Left lung (tissue), 10 donors: ENCODE data around the gene RNF6. TPM values are rescaled to one million over a fixed set of nuclear protein-coding genes. Genes with fewer than 3 reads are reported as not detected.

ENCODE experiments used
- ATAC-seq: fragments of 200-7000 bp; cut with Tn5 transposase; one replicate; pipeline ENCODE4 v1.9.1; 2020; ENCODE audit warnings: moderate library complexity
- DNase-seq, 4 donors: peaks; one replicate each; pipeline ENCODE4 v3.0.0-alpha.2; 2013 to 2020
- H3K27ac ChIP-seq, 2 donors: fragments of 200-600 bp; sonication (generic) in 1 of 2; one replicate each; pipeline versions ENCODE4 v1.5.0 to v1.8.0; 2020 to 2021
- H3K27me3 ChIP-seq, 2 donors: fragments of 200-600 bp; sonication (generic) in 1 of 2; one replicate each; pipeline versions ENCODE4 v1.5.0 to v1.8.0; 2020 to 2021
- H3K36me3 ChIP-seq, 2 donors: fragments of 200-600 bp; sonication (generic) in 1 of 2; one replicate each; pipeline versions ENCODE4 v1.5.0 to v1.8.0; 2020 to 2021
- H3K4me1 ChIP-seq, 2 donors: fragments of 200-600 bp; one replicate each; pipeline ENCODE4 v1.8.0; 2021
- H3K4me3 ChIP-seq, 2 donors: fragments of 200-600 bp; sonication (generic) in 1 of 2; one replicate each; pipeline versions ENCODE4 v1.5.0 to v1.8.0; 2020 to 2021; ENCODE audit warnings: mild to moderate bottlenecking in 1 of 2
- H3K9me3 ChIP-seq, 2 donors: fragments of 200-600 bp; sonication (generic) in 1 of 2; one replicate each; pipeline versions ENCODE4 v1.5.0 to v1.8.0; 2020 to 2021
- CTCF ChIP-seq, 2 donors: fragments of 200-600 bp; sonication (generic) in 1 of 2; IDR thresholded peaks; one replicate each; pipeline versions ENCODE4 v1.5.0 to v1.8.0; 2021; ENCODE audit warnings: antibody characterized with exemption in 2 of 2
- intact Hi-C, 2 donors: fragments of 100-400 bp; cut with DNase I; formaldehyde crosslinking; loops; one replicate each; pipeline versions ENCODE4 v1.11.2 to v1.14.2; 2022
- polyA plus RNA-seq, 6 donors: library from polyadenylated mRNA; unstranded; fragments of 120-200 nt; gene quantifications; one replicate each; pipeline ENCODE4 v1.2.1, GENCODE V29; 2013; ENCODE audit not compliant: insufficient read length in 6 of 6
- total RNA-seq, 2 donors: library from RNA; stranded (reverse); fragmentation: NEBNext Ultra II Directional; extraction: Animal tissue kit (Norgen Biotek cat#: 25700); gene quantifications; one replicate each; pipeline ENCODE4 v1.2.1, GENCODE V29; 2021
- donor health status: DM: no; HTN: yes; CAD: no.
- donor health status: DM: no; HTN: no; CAD: no.

RNF6 gene
- total and polyA plus RNA-seq, 8 donors: 24.6 to 33.1 (median 28.0) TPM

DNA sequence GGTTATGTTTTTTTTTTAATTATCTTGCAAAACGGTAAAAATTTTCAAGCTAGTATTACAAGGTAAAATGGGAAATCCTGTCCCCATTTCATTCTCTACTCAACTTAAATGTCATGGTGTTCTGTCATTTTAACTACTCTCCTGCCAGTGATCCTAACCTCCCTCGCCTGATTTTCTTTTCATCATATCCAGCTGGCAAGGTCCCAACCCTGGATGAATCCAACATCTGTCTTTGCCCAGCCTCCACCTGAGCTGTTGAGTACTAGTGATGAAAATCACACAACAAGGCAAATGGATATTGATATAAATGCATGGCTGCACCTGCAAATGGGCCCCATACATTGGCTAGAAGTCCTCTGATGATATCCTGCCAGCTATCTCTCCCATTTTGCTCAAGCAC, 24.9 kb upstream of the RNF6 start:
- TF ChIP-seq CTCF (IDR thresholded peaks at IDR 0.05): no peak
- DNase-seq: no peak
- Histone ChIP-seq H3K9me3 (peaks cover 0 to 7% of the 10 kb centered on the region in 2 donors), H3K4me1 (no peaks in the 10 kb centered on the region), H3K36me3 (no peaks in the 10 kb centered on the region), H3K4me3 (no peak overlapping the region), H3K27ac (no peak overlapping the region), H3K27me3 (no peaks in the 10 kb centered on the region)
- ATAC-seq: no peak
- intact Hi-C loops: no loop called here

DNA sequence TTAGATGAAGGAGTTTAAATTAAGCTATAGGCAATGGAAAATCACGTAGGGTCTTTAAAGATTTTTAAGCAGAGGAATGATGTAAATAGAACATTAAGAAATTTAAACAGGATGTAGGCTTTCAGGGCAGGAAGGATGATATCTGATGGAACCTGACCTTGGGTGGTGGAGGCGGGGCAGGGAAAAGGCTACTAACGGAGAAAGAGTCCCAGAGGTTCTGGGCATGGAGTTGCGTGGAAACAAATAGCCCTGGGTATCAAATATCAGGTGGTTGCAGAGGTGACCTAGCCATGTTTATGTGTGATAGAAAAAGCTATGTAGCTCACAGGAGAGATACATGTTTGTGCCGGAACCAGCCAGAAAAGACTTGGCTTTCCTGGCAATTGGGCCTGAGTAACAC, 24.0 kb upstream of the RNF6 start:
- Histone ChIP-seq H3K4me1 (no peaks in the 10 kb centered on the region), H3K27me3 (no peaks in the 10 kb centered on the region), H3K27ac (peak overlapping the region in 1 of 2 donors; percentile 8), H3K9me3 (peaks cover 0 to 7% of the 10 kb centered on the region in 2 donors), H3K36me3 (no peaks in the 10 kb centered on the region), H3K4me3 (no peak overlapping the region)
- DNase-seq (no peak), ATAC-seq (no peak)
- intact Hi-C loops: no loop called here
- no peak for TF ChIP-seq CTCF (IDR thresholded peaks at IDR 0.05)

- no peaks in the 10 kb centered on the region for H3K4me1 ChIP-seq
- intact Hi-C loops: no loop called here
- ATAC-seq (no peak), DNase-seq (no peak)
- no peak for TF ChIP-seq CTCF (IDR thresholded peaks at IDR 0.05)
- no peaks in the 10 kb centered on the region for H3K27me3 ChIP-seq
- no peak overlapping the region for H3K27ac ChIP-seq
- no peaks in the 10 kb centered on the region for H3K9me3 ChIP-seq
- no peaks in the 10 kb centered on the region for H3K36me3 ChIP-seq
- H3K4me3 ChIP-seq: no peak overlapping the region
Observed at GRCh38 chr13:26236296-26236695, 14.2 kb upstream of the RNF6 start.

- Histone ChIP-seq H3K27me3 (no peaks in the 10 kb centered on the region), H3K9me3 (no peaks in the 10 kb centered on the region), H3K4me1 (no peaks in the 10 kb centered on the region), H3K36me3 (no peaks in the 10 kb centered on the region), H3K4me3 (no peak overlapping the region), H3K27ac (no peak overlapping the region)
- DNase-seq (no peak), ATAC-seq (no peak)
- TF ChIP-seq CTCF (IDR thresholded peaks at IDR 0.05): no peak
- intact Hi-C loops: no loop called here
Observed at GRCh38 chr13:26230703-26231102, 8.6 kb upstream of the RNF6 start.

- H3K27ac ChIP-seq: no peak overlapping the region
- ATAC-seq (no peak), DNase-seq (peak in 1 of 4 donors; percentile 53)
- no peaks in the 10 kb centered on the region for H3K36me3 ChIP-seq
- H3K27me3 ChIP-seq: no peaks in the 10 kb centered on the region
- TF ChIP-seq CTCF (IDR thresholded peaks at IDR 0.05): no peak
- H3K4me1 ChIP-seq: no peaks in the 10 kb centered on the region
- no peak overlapping the region for H3K4me3 ChIP-seq
- intact Hi-C loops: no loop called here
- no peaks in the 10 kb centered on the region for H3K9me3 ChIP-seq
Observed at GRCh38 chr13:26229080-26229615, 7.0 kb upstream of the RNF6 start.
